SIG-M5 treated with dmso at 0.1 percent for 504 hours (cell line): ENCODE results near the gene INTS6L.
"Not testable (repeated sequence)": the region's sequence is repeated elsewhere in the genome, so short reads cannot be mapped to it uniquely, and the experiment has no call there.

Source experiments
- DNase-seq: peaks from one replicate; lab custom pipeline; 2025; ENCODE audit not compliant: unreplicated experiment; lab: John Stamatoyannopoulos, UW

INTS6L gene

GRCh38 chrX:135522132-135522530 lies 1.7 kb downstream of the INTS6L start:
- no peak for DNase-seq

- no peak for DNase-seq
These were observed 2.6 kb downstream of the INTS6L start for GRCh38 chrX:135522878-135523693.

- DNase-seq, result no peak
These were observed 7.8 kb downstream of the INTS6L start for GRCh38 chrX:135528254-135528653.

- no peak for DNase-seq
These were observed 8.3 kb downstream of the INTS6L start for GRCh38 chrX:135528756-135529155.

- no peak for DNase-seq
These were observed 9.6 kb downstream of the INTS6L start for GRCh38 chrX:135530097-135530496.

GRCh38 chrX:135531813-135532212 lies 11.4 kb downstream of the INTS6L start:
- DNase-seq, result peak; percentile 17

- DNase-seq, result no peak
These were observed 14.8 kb downstream of the INTS6L start for GRCh38 chrX:135535077-135535940.

- no peak for DNase-seq
These were observed 16.4 kb downstream of the INTS6L start for GRCh38 chrX:135536877-135537276.

- no peak for DNase-seq
These were observed 20.9 kb downstream of the INTS6L start for GRCh38 chrX:135541351-135541750.

- DNase-seq, result no peak
These were observed 22.7 kb downstream of the INTS6L start for GRCh38 chrX:135543172-135543571.

- no peak for DNase-seq
These were observed 23.5 kb downstream of the INTS6L start for GRCh38 chrX:135543924-135544323.

GRCh38 chrX:135544338-135544948 lies 24.0 kb downstream of the INTS6L start:
- DNase-seq, result no peak

GRCh38 chrX:135547767-135548166 lies 27.3 kb downstream of the INTS6L start:
- no peak for DNase-seq

- DNase-seq, result no peak
These were observed 29.1 kb downstream of the INTS6L start for GRCh38 chrX:135549519-135549918.

GRCh38 chrX:135556055-135556454 lies 35.6 kb downstream of the INTS6L start:
- peak; percentile 53 for DNase-seq

- no peak for DNase-seq
These were observed 36.9 kb downstream of the INTS6L start for GRCh38 chrX:135557344-135557743.

- no peak for DNase-seq
These were observed 52.0 kb downstream of the INTS6L start for GRCh38 chrX:135572436-135572835.

GRCh38 chrX:135581496-135581895 lies 61.0 kb downstream of the INTS6L start:
- DNase-seq, result no peak

- DNase-seq, result no peak
These were observed 64.7 kb downstream of the INTS6L start for GRCh38 chrX:135585153-135585552.

GRCh38 chrX:135591871-135592270 lies 71.4 kb downstream of the INTS6L start:
- no peak for DNase-seq

GRCh38 chrX:135594049-135594448 lies 73.6 kb downstream of the INTS6L start:
- DNase-seq, result not testable (repeated sequence)

GRCh38 chrX:135594453-135594852 lies 74.0 kb downstream of the INTS6L start:
- DNase-seq, result not testable (repeated sequence)
